Measurements from ENCODE around the gene DOCK9.

GRCh38 chr13:98974053-98974452 is 3.8 kb downstream of the DOCK9 start:
- peak in 1 of 2 donors; percentile 6 for TF ChIP-seq POLR2A (IDR thresholded peaks at IDR 0.05)
- TF ChIP-seq, protein P1, sequence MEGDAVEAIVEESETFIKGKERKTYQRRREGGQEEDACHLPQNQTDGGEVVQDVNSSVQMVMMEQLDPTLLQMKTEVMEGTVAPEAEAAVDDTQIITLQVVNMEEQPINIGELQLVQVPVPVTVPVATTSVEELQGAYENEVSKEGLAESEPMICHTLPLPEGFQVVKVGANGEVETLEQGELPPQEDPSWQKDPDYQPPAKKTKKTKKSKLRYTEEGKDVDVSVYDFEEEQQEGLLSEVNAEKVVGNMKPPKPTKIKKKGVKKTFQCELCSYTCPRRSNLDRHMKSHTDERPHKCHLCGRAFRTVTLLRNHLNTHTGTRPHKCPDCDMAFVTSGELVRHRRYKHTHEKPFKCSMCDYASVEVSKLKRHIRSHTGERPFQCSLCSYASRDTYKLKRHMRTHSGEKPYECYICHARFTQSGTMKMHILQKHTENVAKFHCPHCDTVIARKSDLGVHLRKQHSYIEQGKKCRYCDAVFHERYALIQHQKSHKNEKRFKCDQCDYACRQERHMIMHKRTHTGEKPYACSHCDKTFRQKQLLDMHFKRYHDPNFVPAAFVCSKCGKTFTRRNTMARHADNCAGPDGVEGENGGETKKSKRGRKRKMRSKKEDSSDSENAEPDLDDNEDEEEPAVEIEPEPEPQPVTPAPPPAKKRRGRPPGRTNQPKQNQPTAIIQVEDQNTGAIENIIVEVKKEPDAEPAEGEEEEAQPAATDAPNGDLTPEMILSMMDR (IDR thresholded peaks at IDR 0.05) = no peak

Measured in uterus (tissue), 2 donors.